Lower leg skin (tissue), 3 donors: Measurements from ENCODE around the gene MDH1.

Source experiments
- CTCF ChIP-seq, 3 donors: fragments of 450-650 bp; IDR thresholded peaks; one replicate each; pipeline ENCODE4 v1.5.1; 2016; ENCODE audit warnings: antibody characterized with exemption in 3 of 3, mild to moderate bottlenecking in 3 of 3, moderate library complexity in 2 of 3
- POLR2A ChIP-seq, 2 donors: fragments of 450-650 bp; IDR thresholded peaks; one replicate each; pipeline ENCODE4 v1.6.1; 2016 to 2017; ENCODE audit warnings: antibody characterized with exemption in 2 of 2, mild to moderate bottlenecking in 1 of 2, moderate library complexity in 1 of 2

GRCh38 chr2:63613391-63613901 is 24.7 kb downstream of the MDH1 start:
- no peak for TF ChIP-seq CTCF (IDR thresholded peaks at IDR 0.05)
- no peak for TF ChIP-seq POLR2A (IDR thresholded peaks at IDR 0.05)
